Type B pancreatic cell (in vitro differentiated cells): ENCODE results near the gene OR8J3. TPM values are rescaled to one million over a fixed set of nuclear protein-coding genes. Genes with fewer than 3 reads are reported as not detected.
"Not testable (repeated sequence)": the region's sequence is repeated elsewhere in the genome, so short reads cannot be mapped to it uniquely, and the experiment has no call there.

Source experiments
- DNase-seq: peaks from one replicate; pipeline ENCODE4 v3.0.0; 2021; ENCODE audit warnings: mixed read lengths; ENCODE audit not compliant: unreplicated experiment; ENCODE audit errors: extremely low spot score
- H3K27ac Mint-ChIP-seq: 2 replicates; pipeline ENCODE4 v1.8.0; 2021; ENCODE audit warnings: mild to moderate bottlenecking, mixed read lengths
- H3K27me3 Mint-ChIP-seq: 2 replicates; pipeline ENCODE4 v1.8.0; 2021; ENCODE audit warnings: mixed read lengths
- H3K36me3 Mint-ChIP-seq: 2 replicates; pipeline ENCODE4 v1.8.0; 2021; ENCODE audit warnings: mixed read lengths
- H3K4me1 Mint-ChIP-seq: one replicate; pipeline ENCODE4 v1.8.0; 2021; ENCODE audit warnings: mixed read lengths; ENCODE audit not compliant: unreplicated experiment
- H3K4me3 Mint-ChIP-seq: 2 replicates; pipeline ENCODE4 v1.8.0; 2021; ENCODE audit warnings: mild to moderate bottlenecking, mixed read lengths
- H3K9me3 Mint-ChIP-seq: 2 replicates; pipeline ENCODE4 v1.8.0; 2021; ENCODE audit warnings: mixed read lengths
- CTCF ChIP-seq: fragments of 200-600 bp; sonication (generic); conservative IDR thresholded peaks from 2 replicates; pipeline ENCODE4 v1.5.0; 2021; ENCODE audit warnings: antibody characterized with exemption, mild to moderate bottlenecking
- total RNA-seq: library from RNA; stranded (reverse); gene quantifications from 2 replicates; pipeline ENCODE4 v1.2.1, GENCODE V29; 2021; ENCODE audit warnings: low replicate concordance

The OR8J3 gene
- total RNA-seq, 1 donor from 2014 or later = not detected

GRCh38 chr11:56163804-56164203 is 23.8 kb upstream of the OR8J3 start:
- TF ChIP-seq CTCF = no peak
- Mint-ChIP-seq H3K9me3 (no peaks in the 10 kb centered on the region), H3K4me3 (no peak overlapping the region), H3K27me3 (no peaks in the 10 kb centered on the region), H3K27ac (no peak overlapping the region), H3K4me1 (no peaks in the 10 kb centered on the region), H3K36me3 (no peaks in the 10 kb centered on the region)
- no peak for DNase-seq

GRCh38 chr11:56160217-56160616 is 20.2 kb upstream of the OR8J3 start, which contains the start of gene OR8K5:
Gene OR8K5, minus strand, starts transcription at chr11:56160317. Its CDS starts 0 bp downstream, at chr11:56160317.
- TF ChIP-seq CTCF = no peak
- no peaks in the 10 kb centered on the region for H3K36me3 Mint-ChIP-seq
- H3K4me1 Mint-ChIP-seq = no peaks in the 10 kb centered on the region
- DNase-seq = no peak
- no peaks in the 10 kb centered on the region for H3K27me3 Mint-ChIP-seq
- H3K9me3 Mint-ChIP-seq = peaks cover 6% of the 10 kb centered on the region
- H3K27ac Mint-ChIP-seq = no peak within 1 kb of the TSS
- H3K4me3 Mint-ChIP-seq = no peak within 1 kb of the TSS

- no peaks in the 10 kb centered on the region for H3K27me3 Mint-ChIP-seq
- peaks cover 9% of the 10 kb centered on the region for H3K9me3 Mint-ChIP-seq
- no peak for TF ChIP-seq CTCF
- no peak overlapping the region for H3K27ac Mint-ChIP-seq
- no peaks in the 10 kb centered on the region for H3K36me3 Mint-ChIP-seq
- no peaks in the 10 kb centered on the region for H3K4me1 Mint-ChIP-seq
- no peak overlapping the region for H3K4me3 Mint-ChIP-seq
- DNase-seq = no peak
Observed at GRCh38 chr11:56152333-56152732, 12.3 kb upstream of the OR8J3 start.

GRCh38 chr11:56151376-56151775 is 11.4 kb upstream of the OR8J3 start:
- DNase-seq = no peak
- no peaks in the 10 kb centered on the region for H3K4me1 Mint-ChIP-seq
- no peak for TF ChIP-seq CTCF
- no peaks in the 10 kb centered on the region for H3K27me3 Mint-ChIP-seq
- H3K9me3 Mint-ChIP-seq = peaks cover 5% of the 10 kb centered on the region
- H3K4me3 Mint-ChIP-seq = no peak overlapping the region
- H3K27ac Mint-ChIP-seq = no peak overlapping the region
- no peaks in the 10 kb centered on the region for H3K36me3 Mint-ChIP-seq

- not testable (repeated sequence) for H3K9me3 Mint-ChIP-seq, DNase-seq, H3K27ac Mint-ChIP-seq
Observed at GRCh38 chr11:56143681-56144080, 3.7 kb upstream of the OR8J3 start.

GRCh38 chr11:56122073-56122472 is 17.9 kb downstream of the OR8J3 start, which contains the start of gene OR8H3:
Gene OR8H3, plus strand, starts transcription at chr11:56122373. Its CDS starts 0 bp downstream, at chr11:56122373.
- DNase-seq = no peak
- Mint-ChIP-seq H3K36me3 (no peaks in the 10 kb centered on the region), H3K27ac (no peak within 1 kb of the TSS), H3K4me3 (no peak within 1 kb of the TSS), H3K4me1 (no peaks in the 10 kb centered on the region), H3K27me3 (no peaks in the 10 kb centered on the region), H3K9me3 (no peaks in the 10 kb centered on the region)
- no peak for TF ChIP-seq CTCF

More at GRCh38 chr11:56143681-56144080, 3.7 kb upstream of the OR8J3 start:
- H3K4me1 Mint-ChIP-seq, H3K4me3 Mint-ChIP-seq, H3K27me3 Mint-ChIP-seq, H3K36me3 Mint-ChIP-seq: not testable (repeated sequence)
